Liver (tissue), 9 donors: ENCODE data around the gene CRBN. TPM values are rescaled to one million over a fixed set of nuclear protein-coding genes. Genes with fewer than 3 reads are reported as not detected.

Experiments used
- DNase-seq: peaks from one replicate; pipeline ENCODE4 v3.0.0-alpha.2; 2017; ENCODE audit warnings: low spot score
- H3K27ac ChIP-seq, 2 donors: one replicate each; pipeline ENCODE4 v1.7.0; 2013; ENCODE audit warnings: inconsistent platforms in 2 of 2, low read length in 2 of 2, control low read depth in 1 of 2, low read depth in 1 of 2, mild to moderate bottlenecking in 1 of 2
- H3K27me3 ChIP-seq, 4 donors: one replicate each; pipeline versions ENCODE4 v1.6.1 to v1.7.0; 2013; ENCODE audit warnings: low read length in 3 of 4, inconsistent platforms in 1 of 4, mild to moderate bottlenecking in 1 of 4, moderate library complexity in 1 of 4; ENCODE audit not compliant: control insufficient read depth in 4 of 4, insufficient read depth in 4 of 4
- H3K36me3 ChIP-seq, 4 donors: one replicate each; pipeline versions ENCODE4 v1.6.1 to v1.7.0; 2013; ENCODE audit warnings: low read length in 3 of 4, mild to moderate bottlenecking in 3 of 4, low read depth in 1 of 4, moderate library complexity in 1 of 4; ENCODE audit not compliant: control insufficient read depth in 4 of 4, insufficient read depth in 3 of 4
- H3K4me1 ChIP-seq, 4 donors: one replicate each; pipeline versions ENCODE4 v1.6.1 to v1.7.0; 2013; ENCODE audit warnings: low read length in 3 of 4, mild to moderate bottlenecking in 3 of 4, moderate library complexity in 1 of 4; ENCODE audit not compliant: control insufficient read depth in 4 of 4, insufficient read depth in 4 of 4
- H3K4me3 ChIP-seq, 3 donors: one replicate each; pipeline versions ENCODE4 v1.6.1 to v1.7.0; 2013; ENCODE audit warnings: low read length in 3 of 3, control low read depth in 1 of 3, low read depth in 1 of 3, mild to moderate bottlenecking in 1 of 3
- H3K9ac ChIP-seq, 2 donors: one replicate each; pipeline ENCODE4 v1.7.0; 2013; ENCODE audit warnings: low read length in 2 of 2, mild to moderate bottlenecking in 2 of 2, moderate library complexity in 2 of 2, control low read depth in 1 of 2, low read depth in 1 of 2
- H3K9me3 ChIP-seq, 4 donors: one replicate each; pipeline versions ENCODE4 v1.6.1 to v1.7.0; 2013; ENCODE audit warnings: low read length in 3 of 4; ENCODE audit not compliant: control insufficient read depth in 4 of 4
- CTCF ChIP-seq: fragments of 150-350 bp; IDR thresholded peaks from 2 replicates; pipeline ENCODE4 v1.5.1; 2017; ENCODE audit warnings: improper control_type of control experiment, low read depth, low read length; ENCODE audit not compliant: missing input control
- EGR1 ChIP-seq, 2 donors: IDR thresholded peaks; 2 replicates each; pipeline ENCODE4 v1.6.1; 2016 to 2018; ENCODE audit warnings: antibody characterized with exemption in 2 of 2, low read depth in 2 of 2
- FOXA1 ChIP-seq: IDR thresholded peaks from 2 replicates; pipeline ENCODE4 v1.6.1; 2016; ENCODE audit warnings: antibody characterized with exemption
- FOXA2 ChIP-seq: IDR thresholded peaks from 2 replicates; pipeline ENCODE4 v1.6.1; 2016; ENCODE audit warnings: antibody characterized with exemption
- GABPA ChIP-seq, 2 donors: IDR thresholded peaks in 1 of 2; conservative IDR thresholded peaks in 1 of 2; 2 replicates each; pipeline ENCODE4 v1.6.1; 2016; ENCODE audit warnings: antibody characterized with exemption in 2 of 2, mild to moderate bottlenecking in 1 of 2, moderate library complexity in 1 of 2
- HNF4A ChIP-seq, 2 donors: conservative IDR thresholded peaks; 2 replicates each; pipeline ENCODE4 v1.6.1; 2016; ENCODE audit warnings: antibody characterized with exemption in 2 of 2, mild to moderate bottlenecking in 2 of 2
- HNF4G ChIP-seq: IDR thresholded peaks from 2 replicates; pipeline ENCODE4 v1.6.1; 2016; ENCODE audit warnings: antibody characterized with exemption
- JUND ChIP-seq, 2 donors: IDR thresholded peaks; 2 replicates each; pipeline ENCODE4 v1.6.1; 2016; ENCODE audit warnings: antibody characterized with exemption in 2 of 2
- MAX ChIP-seq: IDR thresholded peaks from 2 replicates; pipeline ENCODE4 v1.6.1; 2016; ENCODE audit warnings: antibody characterized with exemption
- NR2F2 ChIP-seq: IDR thresholded peaks from 2 replicates; pipeline ENCODE4 v1.6.1; 2016; ENCODE audit warnings: antibody characterized with exemption
- RAD21 ChIP-seq, 2 donors: IDR thresholded peaks; 2 replicates each; pipeline ENCODE4 v1.6.1; 2016; ENCODE audit warnings: antibody characterized with exemption in 2 of 2, mild to moderate bottlenecking in 2 of 2
- REST ChIP-seq: IDR thresholded peaks from 2 replicates; pipeline ENCODE4 v1.6.1; 2016; ENCODE audit warnings: antibody characterized with exemption, mild to moderate bottlenecking
- RXRA ChIP-seq, 2 donors: IDR thresholded peaks; 2 replicates each; pipeline ENCODE4 v1.6.1; 2017 to 2018; ENCODE audit warnings: antibody characterized with exemption in 2 of 2, mild to moderate bottlenecking in 1 of 2
- SP1 ChIP-seq: IDR thresholded peaks from 2 replicates; pipeline ENCODE4 v1.6.1; 2018; ENCODE audit warnings: antibody characterized with exemption, mild to moderate bottlenecking
- TAF1 ChIP-seq: conservative IDR thresholded peaks from 2 replicates; pipeline ENCODE4 v1.6.1; 2016; ENCODE audit warnings: antibody characterized with exemption, mild to moderate bottlenecking
- YY1 ChIP-seq: IDR thresholded peaks from 2 replicates; pipeline ENCODE4 v1.6.1; 2016; ENCODE audit warnings: antibody characterized with exemption, mild to moderate bottlenecking
- ZBTB33 ChIP-seq: IDR thresholded peaks from 2 replicates; pipeline ENCODE4 v1.6.1; 2016; ENCODE audit warnings: antibody characterized with exemption
- WGBS: extraction: QIAGEN DNeasy Blood & Tissue Kit; methylation state at CpG from one replicate; pipeline ENCODE4 v1.1.7; 2013; 5-methylcytosine and 5-hydroxymethylcytosine counted together
- polyA plus RNA-seq, 2 donors: library from polyadenylated mRNA; stranded (reverse) in 1 of 2; unstranded in 1 of 2; fragments of 200-250 nt in 1 of 2; fragments of >200 nt in 1 of 2; fragmentation: Nextera tagmentation in 1 of 2; extraction: Ambion mirVana in 1 of 2; gene quantifications; one replicate each; pipeline versions ENCODE4 v1.2.1 to v1.2.3, GENCODE V29; 2013 to 2015
- total RNA-seq, 2 donors: library from RNA; depleted of rRNA; stranded (reverse); fragments of >200 nt; gene quantifications; one replicate each; pipeline ENCODE4 v1.2.3, GENCODE V29; 2014
- donor health status: healthy.
- donor health status: healthy.
- donor health status: healthy.
- donor health status: healthy.
- donor health status: healthy.

The CRBN gene
- total and polyA plus RNA-seq, 4 donors = 14.0 to 57.6 (median 29.4) TPM

- no peak overlapping the region for H3K27ac ChIP-seq
- no peak overlapping the region for H3K4me3 ChIP-seq
- no peak overlapping the region for H3K9ac ChIP-seq
- WGBS = 78% methylated on average over 1 of the region's 1 CpG
- no peak for DNase-seq
- H3K36me3 ChIP-seq = no peaks in the 10 kb centered on the region
- no peaks in the 10 kb centered on the region for H3K4me1 ChIP-seq
- H3K9me3 ChIP-seq = no peaks in the 10 kb centered on the region
- TF ChIP-seq RAD21 (IDR thresholded peaks at IDR 0.05) (no peak), YY1 (no peak), NR2F2 (no peak), HNF4G (no peak), GABPA (IDR thresholded peaks at IDR 0.05 in 1 of 2, conservative IDR thresholded peaks at IDR 0.05 in 1 of 2) (no peak), RXRA (IDR thresholded peaks at IDR 0.05) (no peak), REST (no peak), FOXA1 (no peak), JUND (IDR thresholded peaks at IDR 0.05) (no peak), CTCF (no peak), HNF4A (conservative IDR thresholded peaks at IDR 0.05) (no peak), FOXA2 (no peak), EGR1 (IDR thresholded peaks at IDR 0.05; ENCODE audit: low read depth in 2 of 2) (no peak), SP1 (no peak), MAX (no peak), ZBTB33 (no peak), TAF1 (no peak)
- no peaks in the 10 kb centered on the region for H3K27me3 ChIP-seq
Measured at GRCh38 chr3:3209057-3209456, 29.6 kb upstream of the CRBN start.

GRCh38 chr3:3201611-3202010 lies 22.1 kb upstream of the CRBN start:
- H3K9ac ChIP-seq = no peak overlapping the region
- no peak for DNase-seq
- no peak for TF ChIP-seq JUND (IDR thresholded peaks at IDR 0.05)
- no peak for TF ChIP-seq CTCF
- no peak for TF ChIP-seq HNF4A (conservative IDR thresholded peaks at IDR 0.05)
- TF ChIP-seq REST = no peak
- TF ChIP-seq HNF4G = no peak
- TF ChIP-seq NR2F2 = no peak
- H3K4me1 ChIP-seq = no peaks in the 10 kb centered on the region
- no peaks in the 10 kb centered on the region for H3K9me3 ChIP-seq
- no peaks in the 10 kb centered on the region for H3K27me3 ChIP-seq
- no peak overlapping the region for H3K27ac ChIP-seq
- H3K36me3 ChIP-seq = no peaks in the 10 kb centered on the region
- 74% methylated on average over 3 of the region's 3 CpGs for WGBS
- H3K4me3 ChIP-seq = no peak overlapping the region
